Measurements from ENCODE around the gene PTPRD.
"Not testable (repeated sequence)": the region's sequence is repeated elsewhere in the genome, so short reads cannot be mapped to it uniquely, and the experiment has no call there.

The PTPRD gene

DNA sequence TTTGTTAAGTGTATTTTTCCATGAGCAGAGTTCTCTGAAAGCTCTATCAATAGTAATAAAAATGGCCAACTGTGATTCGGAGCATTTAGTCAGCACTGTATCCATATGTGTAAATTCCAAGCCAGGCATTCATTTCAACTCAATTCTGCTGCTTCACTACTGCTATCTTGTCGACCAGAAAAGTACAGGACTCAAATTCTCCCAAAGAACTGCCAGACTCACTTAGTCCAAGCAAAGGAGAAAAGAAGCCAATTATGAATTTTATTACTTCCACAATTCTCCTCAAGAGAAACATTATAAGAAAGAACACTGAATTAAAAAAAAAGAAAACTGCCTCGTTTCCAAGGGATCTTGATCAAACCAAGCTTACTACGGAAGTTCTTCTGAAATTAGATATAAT is 1906.9 kb downstream of the PTPRD start:
- no peak overlapping the region for H3K4me3 ChIP-seq (ENCODE audit: low read depth, low read length)
- TF ChIP-seq, protein P1, sequence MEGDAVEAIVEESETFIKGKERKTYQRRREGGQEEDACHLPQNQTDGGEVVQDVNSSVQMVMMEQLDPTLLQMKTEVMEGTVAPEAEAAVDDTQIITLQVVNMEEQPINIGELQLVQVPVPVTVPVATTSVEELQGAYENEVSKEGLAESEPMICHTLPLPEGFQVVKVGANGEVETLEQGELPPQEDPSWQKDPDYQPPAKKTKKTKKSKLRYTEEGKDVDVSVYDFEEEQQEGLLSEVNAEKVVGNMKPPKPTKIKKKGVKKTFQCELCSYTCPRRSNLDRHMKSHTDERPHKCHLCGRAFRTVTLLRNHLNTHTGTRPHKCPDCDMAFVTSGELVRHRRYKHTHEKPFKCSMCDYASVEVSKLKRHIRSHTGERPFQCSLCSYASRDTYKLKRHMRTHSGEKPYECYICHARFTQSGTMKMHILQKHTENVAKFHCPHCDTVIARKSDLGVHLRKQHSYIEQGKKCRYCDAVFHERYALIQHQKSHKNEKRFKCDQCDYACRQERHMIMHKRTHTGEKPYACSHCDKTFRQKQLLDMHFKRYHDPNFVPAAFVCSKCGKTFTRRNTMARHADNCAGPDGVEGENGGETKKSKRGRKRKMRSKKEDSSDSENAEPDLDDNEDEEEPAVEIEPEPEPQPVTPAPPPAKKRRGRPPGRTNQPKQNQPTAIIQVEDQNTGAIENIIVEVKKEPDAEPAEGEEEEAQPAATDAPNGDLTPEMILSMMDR (IDR thresholded peaks at IDR 0.05; ENCODE audit: low read depth, low read length, missing control alignments), result no peak
- in situ Hi-C loops (cut with HindIII; ENCODE audit: low sequenced_read_pairs), result no loop called here
- no peak for DNase-seq (ENCODE audit: low read depth)

DNA sequence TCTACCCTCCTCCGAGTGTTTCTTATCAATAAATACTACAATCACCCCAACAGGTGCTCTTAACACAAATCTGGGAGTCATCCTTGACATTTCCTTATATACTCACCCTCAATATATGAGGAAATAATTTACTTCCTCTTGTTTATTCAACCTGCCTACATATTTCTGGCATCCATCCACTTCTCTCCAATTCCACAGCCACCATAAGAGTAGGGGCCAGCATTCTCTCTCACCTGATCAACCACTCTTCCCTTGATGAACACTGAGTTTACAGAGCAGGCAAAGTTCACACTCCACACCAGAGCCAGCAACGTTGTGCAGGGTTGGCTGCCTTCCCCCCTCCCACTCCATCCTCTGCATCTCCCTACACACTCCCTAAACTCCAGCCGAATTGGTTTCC is 1908.9 kb downstream of the PTPRD start:
- in situ Hi-C loops (cut with HindIII; ENCODE audit: low sequenced_read_pairs), result no loop called here
- no peak overlapping the region for H3K4me3 ChIP-seq (ENCODE audit: low read depth, low read length)
- TF ChIP-seq, protein P1 (IDR thresholded peaks at IDR 0.05; ENCODE audit: low read depth, low read length, missing control alignments), result no peak
- no peak for DNase-seq (ENCODE audit: low read depth)

DNA sequence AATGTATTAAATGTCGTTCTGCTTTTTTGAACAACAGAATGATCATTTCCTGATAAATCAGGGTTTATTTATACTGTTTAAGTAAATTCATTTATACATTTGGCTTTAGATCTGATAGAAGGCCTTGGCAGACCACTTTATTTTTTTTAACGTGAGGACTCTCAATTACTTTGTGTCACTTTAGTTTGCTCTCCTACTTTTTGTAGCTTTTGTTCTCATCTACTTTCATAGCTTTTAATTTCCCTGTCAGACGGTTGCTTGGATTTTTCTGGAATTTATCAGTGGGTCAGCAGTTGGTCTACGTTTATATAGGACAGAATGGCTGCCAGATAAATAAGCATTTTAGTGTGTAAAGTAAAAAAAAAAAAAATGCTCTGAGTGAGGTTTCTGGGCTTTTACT is 1910.9 kb downstream of the PTPRD start:
- TF ChIP-seq, protein P1 (IDR thresholded peaks at IDR 0.05; ENCODE audit: low read depth, low read length, missing control alignments), result no peak
- in situ Hi-C loops (cut with HindIII; ENCODE audit: low sequenced_read_pairs), result no loop called here

GRCh38 chr9:8697565-8697964 is 1915.2 kb downstream of the PTPRD start:
- H3K4me3 ChIP-seq (ENCODE audit: low read depth, low read length); DNase-seq (ENCODE audit: low read depth); in situ Hi-C loops (cut with HindIII; ENCODE audit: low sequenced_read_pairs): not testable (repeated sequence)

More for the DNA sequence above, 1910.9 kb downstream of the PTPRD start:
- no peak for DNase-seq (ENCODE audit: low read depth)
- no peak overlapping the region for H3K4me3 ChIP-seq (ENCODE audit: low read depth, low read length)

DNA sequence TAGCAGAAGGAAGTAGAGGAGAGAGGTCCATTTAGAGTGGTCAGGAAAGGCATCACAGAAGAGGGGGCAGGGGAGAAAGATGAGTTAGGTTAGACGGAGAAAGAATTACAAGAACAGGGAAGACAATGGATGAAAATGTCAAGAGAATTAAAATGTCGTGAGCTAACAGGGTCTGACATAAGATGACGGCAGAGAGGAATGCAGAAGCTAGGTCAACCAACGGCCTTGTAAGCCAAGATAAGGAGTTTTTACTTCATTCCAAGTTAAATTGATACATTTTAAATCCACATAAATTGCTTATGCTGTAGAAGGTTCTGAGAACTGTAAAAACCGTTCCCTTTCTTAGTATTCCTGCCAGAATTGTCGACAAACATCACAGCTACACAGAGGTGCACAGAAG is 1916.3 kb downstream of the PTPRD start:
- in situ Hi-C loops (cut with HindIII; ENCODE audit: low sequenced_read_pairs), result no loop called here

GRCh38 chr9:8694983-8695588 is 1917.7 kb downstream of the PTPRD start:
- in situ Hi-C loops (cut with HindIII; ENCODE audit: low sequenced_read_pairs), result no loop called here
- H3K4me3 ChIP-seq (ENCODE audit: low read depth, low read length), result no peak overlapping the region
- no peak for DNase-seq (ENCODE audit: low read depth)
- TF ChIP-seq, protein P1 (IDR thresholded peaks at IDR 0.05; ENCODE audit: low read depth, low read length, missing control alignments), result no peak

More for the DNA sequence above, 1916.3 kb downstream of the PTPRD start:
- TF ChIP-seq, protein P1 (IDR thresholded peaks at IDR 0.05; ENCODE audit: low read depth, low read length, missing control alignments), result no peak
- DNase-seq (ENCODE audit: low read depth), result no peak
- H3K4me3 ChIP-seq (ENCODE audit: low read depth, low read length), result no peak overlapping the region

GRCh38 chr9:8693464-8693863 is 1919.3 kb downstream of the PTPRD start:
- no peak overlapping the region for H3K4me3 ChIP-seq (ENCODE audit: low read depth, low read length)
- in situ Hi-C loops (cut with HindIII; ENCODE audit: low sequenced_read_pairs), result no loop called here
- no peak for DNase-seq (ENCODE audit: low read depth)
- TF ChIP-seq, protein P1 (IDR thresholded peaks at IDR 0.05; ENCODE audit: low read depth, low read length, missing control alignments), result no peak
